Heart left ventricle (tissue), 16 donors: ENCODE data around the gene PDRG1. TPM values are rescaled to one million over a fixed set of nuclear protein-coding genes. Genes with fewer than 3 reads are reported as not detected.

Source experiments
- ATAC-seq, 4 donors: fragments of 200-7000 bp; cut with Tn5 transposase; one replicate each; pipeline ENCODE4 v1.9.1; 2020 to 2022; ENCODE audit warnings: moderate library complexity in 4 of 4, mild to moderate bottlenecking in 3 of 4, moderate number of reproducible peaks in 1 of 4
- DNase-seq, 5 donors: peaks; one replicate each; pipeline ENCODE4 v3.0.0-alpha.2; 2020
- H3K27ac ChIP-seq, 12 donors: fragments of 200-600 bp; sonication (generic) in 4 of 12; one replicate each; pipeline versions ENCODE4 v1.5.0 to v1.8.0; 2016 to 2022; ENCODE audit warnings: mild to moderate bottlenecking in 2 of 12
- H3K27me3 ChIP-seq, 9 donors: fragments of 200-600 bp; sonication (generic) in 2 of 9; one replicate each; pipeline versions ENCODE4 v1.5.1 to v1.8.0; 2016 to 2022; ENCODE audit warnings: mild to moderate bottlenecking in 3 of 9
- H3K36me3 ChIP-seq, 9 donors: fragments of 200-600 bp; sonication (generic) in 2 of 9; one replicate each; pipeline versions ENCODE4 v1.5.0 to v1.8.0; 2018 to 2022; ENCODE audit warnings: mild to moderate bottlenecking in 2 of 9
- H3K4me1 ChIP-seq, 12 donors: fragments of 200-600 bp; sonication (generic) in 4 of 12; one replicate each; pipeline versions ENCODE4 v1.5.0 to v1.8.0; 2016 to 2022; ENCODE audit warnings: mild to moderate bottlenecking in 3 of 12
- H3K4me3 ChIP-seq, 12 donors: fragments of 200-600 bp; sonication (generic) in 4 of 12; one replicate each; pipeline versions ENCODE4 v1.5.0 to v1.8.0; 2017 to 2022; ENCODE audit warnings: mild to moderate bottlenecking in 9 of 12, moderate library complexity in 4 of 12
- H3K9me3 ChIP-seq, 12 donors: fragments of 200-600 bp; sonication (generic) in 4 of 12; one replicate each; pipeline versions ENCODE4 v1.5.0 to v1.8.0; 2016 to 2022; ENCODE audit warnings: mild to moderate bottlenecking in 1 of 12
- POLR2A ChIP-seq, 2 donors: fragments of 450-650 bp; IDR thresholded peaks; one replicate each; pipeline ENCODE4 v1.6.1; 2017; ENCODE audit warnings: antibody characterized with exemption in 2 of 2, mild to moderate bottlenecking in 2 of 2, moderate library complexity in 2 of 2
- WGBS, 4 donors: extraction: QIAGEN DNeasy Blood & Tissue Kit in 2 of 4; methylation state at CpG; one replicate each; pipeline versions ENCODE4 v1.1.5 to v1.1.7; 2013 to 2018; 5-methylcytosine and 5-hydroxymethylcytosine counted together
- intact Hi-C, 10 donors: fragments of 100-400 bp; cut with DNase I; formaldehyde crosslinking; loops; one replicate each; pipeline versions ENCODE4 v1.11.1 to v1.14.2; 2022
- polyA plus RNA-seq, 2 donors: library from polyadenylated mRNA; stranded (reverse); fragments of 200-250 nt; gene quantifications; one replicate each; pipeline ENCODE4 v1.2.3, GENCODE V29; 2013
- total RNA-seq, 9 donors: library from RNA; depleted of rRNA in 2 of 9; stranded (reverse); fragments of >200 nt in 2 of 9; fragmentation: NEBNext Ultra II Directional in 3 of 9; extraction: Animal tissue kit (Norgen Biotek cat#: 25700) in 3 of 9; gene quantifications; one replicate each; pipeline versions ENCODE4 v1.1.0 to v1.2.4, GENCODE V29; 2016 to 2023
- TF ChIP-seq, protein P1 (sequence below), 12 donors: fragments of 200-600 bp; sonication (generic) in 4 of 12; IDR thresholded peaks; one replicate each; pipeline versions ENCODE4 v1.5.0 to v1.8.0; 2018 to 2022; ENCODE audit warnings: antibody characterized with exemption in 12 of 12, mild to moderate bottlenecking in 5 of 12
- donor health status: ischemic (EF 13 %, LVEDD 7.1; RV severe dilation, severe dysfunction).
- donor health status: healthy with polysubstance abuse.
- donor health status: DM: no; HTN: yes; CAD: no.
- donor health status: DM: no; HTN: no; CAD: no.
- donor health status: ischemic (EF 25% LVEDD 6.9; RV normal size, moderate dysfunction).
- donor health status: ischemic (EF 25% LVEDD 5.7; RV mildly dilated, moderate dysfunction).
- donor health status: healthy.
- donor health status: DM: yes; HTN: yes; CAD: no.
- donor health status: ischemic (EF 35%, LVEDD 5.7; RV mildly dilated, moderate dysfunction).
- donor health status: nonischemic (EF 11% LVEDD 7.7; RV severe dilation, severe dysfunction).
- donor health status: DM: yes; HTN: yes; CAD: no.
- donor health status: PGD.
- donor health status: ischemic (EF 29% LVEDD 5.4; RV normal size, mild dysfunction).
- donor health status: nonischemic (EF 23%, LVEDD 6.1; RV moderate dilation, normal function).

Gene PDRG1
- total and polyA plus RNA-seq, 11 donors, result 5.2 to 15.2 (median 7.6) TPM

DNA sequence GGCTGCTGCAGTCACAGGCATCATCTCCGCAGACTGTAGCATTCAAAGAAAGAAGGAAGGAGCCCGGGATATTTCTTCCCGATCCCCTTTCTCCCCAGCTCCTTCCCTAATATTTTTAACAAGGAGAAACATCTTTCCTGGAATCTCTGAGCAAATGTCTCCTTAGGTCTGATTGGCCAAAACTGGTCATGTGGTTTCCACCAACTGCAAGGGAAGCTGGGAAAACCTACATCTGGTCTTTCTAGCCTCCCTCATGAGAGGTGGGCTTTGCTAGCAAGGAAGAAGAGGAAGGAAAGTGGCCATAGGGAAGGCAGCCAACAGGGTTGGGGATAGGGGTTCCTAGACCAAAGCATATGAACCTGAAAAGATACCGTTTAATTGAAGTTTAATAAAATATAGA, 35.1 kb downstream of the PDRG1 start:
- H3K4me1 ChIP-seq, result no peaks in the 10 kb centered on the region
- ATAC-seq, result no peak
- intact Hi-C loops, result no loop called here
- DNase-seq, result no peak
- H3K9me3 ChIP-seq, result no peaks in the 10 kb centered on the region
- TF ChIP-seq POLR2A (IDR thresholded peaks at IDR 0.05), result no peak
- TF ChIP-seq, protein P1, sequence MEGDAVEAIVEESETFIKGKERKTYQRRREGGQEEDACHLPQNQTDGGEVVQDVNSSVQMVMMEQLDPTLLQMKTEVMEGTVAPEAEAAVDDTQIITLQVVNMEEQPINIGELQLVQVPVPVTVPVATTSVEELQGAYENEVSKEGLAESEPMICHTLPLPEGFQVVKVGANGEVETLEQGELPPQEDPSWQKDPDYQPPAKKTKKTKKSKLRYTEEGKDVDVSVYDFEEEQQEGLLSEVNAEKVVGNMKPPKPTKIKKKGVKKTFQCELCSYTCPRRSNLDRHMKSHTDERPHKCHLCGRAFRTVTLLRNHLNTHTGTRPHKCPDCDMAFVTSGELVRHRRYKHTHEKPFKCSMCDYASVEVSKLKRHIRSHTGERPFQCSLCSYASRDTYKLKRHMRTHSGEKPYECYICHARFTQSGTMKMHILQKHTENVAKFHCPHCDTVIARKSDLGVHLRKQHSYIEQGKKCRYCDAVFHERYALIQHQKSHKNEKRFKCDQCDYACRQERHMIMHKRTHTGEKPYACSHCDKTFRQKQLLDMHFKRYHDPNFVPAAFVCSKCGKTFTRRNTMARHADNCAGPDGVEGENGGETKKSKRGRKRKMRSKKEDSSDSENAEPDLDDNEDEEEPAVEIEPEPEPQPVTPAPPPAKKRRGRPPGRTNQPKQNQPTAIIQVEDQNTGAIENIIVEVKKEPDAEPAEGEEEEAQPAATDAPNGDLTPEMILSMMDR (IDR thresholded peaks at IDR 0.05), result no peak
- H3K36me3 ChIP-seq, result no peaks in the 10 kb centered on the region
- no peaks in the 10 kb centered on the region for H3K27me3 ChIP-seq
- no peak overlapping the region for H3K4me3 ChIP-seq
- 84 to 97% (median 89%) methylated on average over 4 of the region's 4 CpGs for WGBS, 4 donors
- no peak overlapping the region for H3K27ac ChIP-seq

DNA sequence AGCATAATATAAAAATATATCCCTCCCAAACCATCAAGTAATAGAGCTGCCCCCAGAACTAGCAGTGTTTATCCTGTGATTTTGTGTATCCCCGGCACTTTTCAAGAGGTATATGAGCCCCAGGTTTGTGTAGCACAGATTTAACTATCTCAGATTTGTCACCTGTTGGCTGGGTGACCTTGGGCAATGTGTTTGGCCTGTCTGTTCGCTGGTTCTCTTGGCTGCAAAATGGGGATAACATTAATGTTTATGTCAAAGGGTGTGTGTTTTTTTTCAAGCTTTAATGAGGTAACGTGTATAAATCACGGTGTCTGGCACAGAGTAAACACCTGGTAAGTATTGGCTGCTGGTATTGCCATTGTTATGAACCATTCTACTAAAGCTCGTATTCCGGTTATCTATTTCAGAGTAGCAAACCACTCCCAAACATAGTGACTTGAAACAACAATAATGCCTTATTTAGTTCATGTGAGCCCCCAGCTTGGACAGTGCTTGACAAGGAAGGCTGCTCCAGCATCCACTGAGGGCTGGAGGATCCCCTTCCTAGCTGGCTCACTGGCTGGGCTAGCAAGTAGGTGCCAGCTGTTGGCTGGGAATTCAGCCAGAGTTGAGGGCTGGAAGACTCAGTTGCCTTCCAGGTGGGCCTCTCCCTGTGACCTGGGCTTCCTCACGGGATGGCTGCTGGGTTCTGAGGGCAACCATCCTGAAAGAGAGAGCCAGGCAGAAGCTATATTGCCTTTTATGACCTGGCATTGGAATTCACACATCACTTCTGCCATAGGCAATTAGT, 36.2 kb downstream of the PDRG1 start:
- TF ChIP-seq POLR2A (IDR thresholded peaks at IDR 0.05), result no peak
- TF ChIP-seq, protein P1 (IDR thresholded peaks at IDR 0.05), result no peak
- Histone ChIP-seq H3K27ac (no peak overlapping the region), H3K9me3 (no peaks in the 10 kb centered on the region), H3K36me3 (no peaks in the 10 kb centered on the region), H3K27me3 (no peaks in the 10 kb centered on the region), H3K4me1 (no peaks in the 10 kb centered on the region), H3K4me3 (no peak overlapping the region)
- no peak for ATAC-seq
- WGBS, 4 donors, result 80 to 89% (median 86%) methylated on average over 7 of the region's 7 CpGs
- no peak for DNase-seq
- intact Hi-C loops, result no loop called here

DNA sequence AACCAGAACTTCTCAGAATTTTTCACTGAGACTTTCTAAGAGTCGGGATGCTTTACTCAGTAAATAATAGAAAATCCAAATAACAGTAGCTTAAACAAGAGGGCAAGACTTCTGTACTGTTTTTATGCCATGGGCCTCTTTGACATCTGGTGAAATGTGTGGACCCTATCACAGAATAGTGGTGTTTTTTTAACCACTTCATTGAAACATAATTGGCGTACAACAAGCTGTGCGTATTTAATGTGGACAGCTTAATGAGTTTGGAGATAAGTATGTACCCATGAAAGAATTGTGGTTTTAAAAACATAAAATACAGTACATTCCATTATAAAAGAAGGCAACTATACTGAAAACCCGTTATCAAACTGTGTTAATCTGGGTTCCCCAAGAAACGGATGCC, 37.7 kb downstream of the PDRG1 start:
- no peak for ATAC-seq
- H3K27ac ChIP-seq, result no peak overlapping the region
- intact Hi-C loops, result no loop called here

DNA sequence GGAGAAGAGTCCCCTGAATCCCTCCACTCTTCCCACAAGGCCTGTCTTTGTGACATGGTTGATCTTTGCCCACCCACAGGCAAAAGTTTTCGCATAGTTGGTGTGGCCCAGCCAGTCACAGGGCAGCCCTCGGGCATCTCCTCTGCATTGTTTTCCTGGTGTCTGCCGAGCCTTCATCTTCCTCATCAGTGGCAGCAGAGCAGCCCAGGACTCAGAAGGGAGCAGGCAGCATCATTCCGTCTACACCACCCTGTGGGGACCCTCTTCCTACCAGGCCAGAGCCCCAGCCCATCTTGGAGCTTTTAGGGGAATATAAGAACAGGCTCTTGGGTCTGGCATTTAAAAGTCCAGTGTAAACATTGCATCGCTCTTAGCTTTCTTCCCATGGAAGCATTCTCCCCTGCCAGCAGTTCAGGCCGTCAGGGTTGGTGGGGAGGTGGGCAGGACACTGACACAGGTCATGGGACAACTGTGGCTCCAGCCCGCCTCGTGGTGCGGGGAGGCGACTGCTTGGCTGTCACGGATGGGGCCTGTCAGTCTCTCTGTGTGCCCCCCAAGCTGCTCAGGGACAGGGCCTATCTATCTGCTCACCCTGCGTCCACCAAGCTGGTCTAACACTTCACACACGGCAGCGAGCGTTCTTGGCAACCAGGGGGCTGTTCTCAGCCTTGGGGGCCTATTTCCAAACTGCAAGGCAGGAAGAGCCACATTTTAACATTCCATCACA, 38.3 kb downstream of the PDRG1 start:
- ATAC-seq, result no peak

More for the DNA sequence above, 37.7 kb downstream of the PDRG1 start:
- Histone ChIP-seq H3K4me3 (no peak overlapping the region), H3K27me3 (no peaks in the 10 kb centered on the region), H3K4me1 (no peaks in the 10 kb centered on the region), H3K36me3 (no peaks in the 10 kb centered on the region), H3K9me3 (no peaks in the 10 kb centered on the region)
- DNase-seq, result no peak
- TF ChIP-seq POLR2A (IDR thresholded peaks at IDR 0.05), result no peak
- TF ChIP-seq, protein P1 (IDR thresholded peaks at IDR 0.05), result no peak
- WGBS, 4 donors, result 84 to 89% (median 86%) methylated on average over 5 of the region's 5 CpGs

More for the DNA sequence above, 38.3 kb downstream of the PDRG1 start:
- intact Hi-C loops, result no loop called here
- no peak overlapping the region for H3K4me3 ChIP-seq
- no peak for DNase-seq
- no peak overlapping the region for H3K27ac ChIP-seq
- WGBS, 4 donors, result 80 to 87% (median 82%) methylated on average over 13 to 15 of the region's 15 CpGs
- no peaks in the 10 kb centered on the region for H3K4me1 ChIP-seq
- H3K9me3 ChIP-seq, result no peaks in the 10 kb centered on the region
- H3K27me3 ChIP-seq, result no peaks in the 10 kb centered on the region
- no peaks in the 10 kb centered on the region for H3K36me3 ChIP-seq
- TF ChIP-seq, protein P1 (IDR thresholded peaks at IDR 0.05), result no peak
- no peak for TF ChIP-seq POLR2A (IDR thresholded peaks at IDR 0.05)
